Body of pancreas (tissue), 4 donors: Measurements from ENCODE around the gene MICAL2. TPM values are rescaled to one million over a fixed set of nuclear protein-coding genes. Genes with fewer than 3 reads are reported as not detected.

Experiments used
- ATAC-seq: fragments of 150-250 bp; one replicate; pipeline ENCODE4 v1.9.1; 2016
- DNase-seq, 4 donors: peaks; one replicate each; pipeline ENCODE4 v3.0.0-alpha.2; 2019
- H3K27ac ChIP-seq, 4 donors: fragments of 200-600 bp; sonication (generic); 1 replicate in 3 of 4; 2 replicates in 1 of 4; pipeline versions ENCODE4 v1.5.1 to v1.6.1; 2016 to 2019; ENCODE audit warnings: mild to moderate bottlenecking in 1 of 4, mixed read lengths in 1 of 4, moderate library complexity in 1 of 4
- H3K27me3 ChIP-seq, 2 donors: fragments of 200-600 bp; sonication (generic); one replicate each; pipeline ENCODE4 v1.6.0; 2016; ENCODE audit warnings: mild to moderate bottlenecking in 1 of 2
- H3K36me3 ChIP-seq, 2 donors: fragments of 200-600 bp; sonication (generic); replicated peaks in 1 of 2; 2 replicates each; pipeline ENCODE4 v1.5.1; 2016; ENCODE audit warnings: low read depth in 2 of 2; ENCODE audit not compliant: insufficient read depth in 1 of 2
- H3K4me1 ChIP-seq: fragments of 200-600 bp; sonication (generic); one replicate; pipeline ENCODE4 v1.6.0; 2016
- H3K4me3 ChIP-seq, 2 donors: fragments of 200-600 bp; sonication (generic); 1 replicate in 1 of 2; 2 replicates in 1 of 2; pipeline ENCODE4 v1.5.1; 2016 to 2019
- H3K9me3 ChIP-seq, 3 donors: fragments of 200-600 bp; sonication (generic); 1 replicate in 2 of 3; 2 replicates in 1 of 3; pipeline ENCODE4 v1.5.1; 2016
- CTCF ChIP-seq, 7 experiments: fragments of 450-650 bp in 4 of 7; fragments of 200-600 bp in 3 of 7; sonication (generic) in 3 of 7; IDR thresholded peaks; one replicate each; pipeline ENCODE4 v1.5.1; 2016 to 2019; ENCODE audit warnings: antibody characterized with exemption in 7 of 7
- POLR2A ChIP-seq, 3 donors: fragments of 450-650 bp; IDR thresholded peaks; one replicate each; pipeline ENCODE4 v1.6.1; 2016; ENCODE audit warnings: antibody characterized with exemption in 3 of 3, mild to moderate bottlenecking in 2 of 3
- WGBS, 2 donors: methylation state at CpG; one replicate each; pipeline ENCODE4 v1.1.5; 2017; 5-methylcytosine and 5-hydroxymethylcytosine counted together
- intact Hi-C: fragments of 100-400 bp; cut with DNase I; formaldehyde crosslinking; loops from one replicate; pipeline ENCODE4 v1.15.1; 2023
- total RNA-seq, 2 donors: library from RNA; depleted of rRNA; stranded (reverse); fragments of >200 nt; gene quantifications; one replicate each; pipeline ENCODE4 v1.1.0, GENCODE V29; 2016

Gene MICAL2
- total RNA-seq, 2 donors from 2014 or later = 16.6 to 24.4 TPM

DNA sequence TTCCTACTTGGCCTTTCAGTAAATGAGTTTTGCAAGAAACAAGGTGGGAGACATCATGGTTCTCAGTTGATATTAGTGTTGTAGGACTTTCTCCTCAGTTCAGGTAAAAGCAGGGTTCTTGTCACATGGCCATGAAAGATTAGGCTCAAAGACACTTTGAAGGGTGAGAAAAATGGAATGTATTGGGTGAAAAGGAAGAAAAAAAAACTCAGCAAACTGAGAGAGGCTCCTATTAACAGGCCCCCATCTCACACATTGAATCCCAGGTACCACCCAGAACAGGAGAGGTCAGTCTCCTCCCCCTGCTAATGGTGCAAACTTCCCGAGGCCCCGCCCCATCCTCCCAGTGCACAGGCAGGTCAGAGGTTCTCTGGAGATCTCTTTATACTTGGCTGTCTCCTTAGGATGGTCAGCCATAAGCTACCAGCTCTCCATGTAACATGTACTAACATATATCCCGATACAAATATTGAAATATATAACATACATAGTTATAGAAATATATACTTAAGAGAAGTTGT, 62.2 kb downstream of the MICAL2 start:
- Histone ChIP-seq H3K36me3 (no peaks in the 10 kb centered on the region), H3K4me3 (no peak overlapping the region), H3K27me3 (no peaks in the 10 kb centered on the region), H3K4me1 (no peaks in the 10 kb centered on the region), H3K27ac (no peak overlapping the region), H3K9me3 (no peaks in the 10 kb centered on the region)
- 81 to 87% methylated on average over 3 of the region's 3 CpGs for WGBS, 2 donors
- DNase-seq (no peak), ATAC-seq (no peak)
- intact Hi-C loops = no loop called here
- no peak for TF ChIP-seq POLR2A (IDR thresholded peaks at IDR 0.05)
- no peak for TF ChIP-seq CTCF (IDR thresholded peaks at IDR 0.05)

DNA sequence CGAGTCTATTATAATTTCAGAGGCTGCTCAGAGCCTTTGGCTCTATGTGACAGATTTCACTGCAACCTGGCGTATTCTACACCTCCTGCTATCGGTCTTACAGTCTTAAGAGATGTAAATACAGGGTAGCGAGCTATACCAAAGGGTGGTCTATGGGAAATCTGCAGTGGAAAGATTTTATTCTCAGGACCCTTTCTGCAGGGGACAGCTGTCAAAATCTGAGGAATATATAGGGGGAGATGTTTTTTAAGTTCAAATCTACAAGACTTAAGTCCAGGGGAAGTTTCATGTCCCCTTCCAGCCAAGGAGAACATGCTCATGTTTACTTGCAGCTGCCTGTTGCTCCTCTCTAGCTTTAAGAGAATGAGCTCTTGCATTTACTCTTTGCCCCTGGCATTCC, 62.7 kb downstream of the MICAL2 start:
- Histone ChIP-seq H3K4me1 (no peaks in the 10 kb centered on the region), H3K27me3 (no peaks in the 10 kb centered on the region), H3K4me3 (no peak overlapping the region), H3K9me3 (no peaks in the 10 kb centered on the region), H3K27ac (no peak overlapping the region), H3K36me3 (no peaks in the 10 kb centered on the region)
- TF ChIP-seq POLR2A (IDR thresholded peaks at IDR 0.05) = no peak
- no peak for TF ChIP-seq CTCF (IDR thresholded peaks at IDR 0.05)
- WGBS, 2 donors = 91 to 92% methylated on average over 4 of the region's 4 CpGs
- ATAC-seq (no peak), DNase-seq (no peak)
- intact Hi-C loops = no loop called here

- H3K4me1 ChIP-seq = peaks cover 6% of the 10 kb centered on the region
- H3K27ac ChIP-seq = no peak overlapping the region
- no peaks in the 10 kb centered on the region for H3K9me3 ChIP-seq
- no peak for ATAC-seq
- DNase-seq = no peak
- no peaks in the 10 kb centered on the region for H3K36me3 ChIP-seq
- TF ChIP-seq POLR2A (IDR thresholded peaks at IDR 0.05) = no peak
- TF ChIP-seq CTCF (IDR thresholded peaks at IDR 0.05) = no peak
- H3K27me3 ChIP-seq = no peaks in the 10 kb centered on the region
- WGBS, 2 donors = 41 to 58% methylated on average over 1 of the region's 1 CpG
- H3K4me3 ChIP-seq = no peak overlapping the region
- intact Hi-C loops = no loop called here
These were observed 63.7 kb downstream of the MICAL2 start for GRCh38 chr11:12174128-12174476.

GRCh38 chr11:12174477-12175143, 64.2 kb downstream of the MICAL2 start:
- no peaks in the 10 kb centered on the region for H3K36me3 ChIP-seq
- H3K4me1 ChIP-seq = peaks cover 11% of the 10 kb centered on the region
- H3K9me3 ChIP-seq = no peaks in the 10 kb centered on the region
- no peak overlapping the region for H3K27ac ChIP-seq
- TF ChIP-seq CTCF (IDR thresholded peaks at IDR 0.05) (no peak), POLR2A (IDR thresholded peaks at IDR 0.05) (no peak)
- ATAC-seq = no peak
- intact Hi-C loops = no loop called here
- H3K27me3 ChIP-seq = no peaks in the 10 kb centered on the region
- no peak for DNase-seq
- no peak overlapping the region for H3K4me3 ChIP-seq
- WGBS, 2 donors = 88 to 91% methylated on average over 3 of the region's 3 CpGs

GRCh38 chr11:12175694-12176241, 65.4 kb downstream of the MICAL2 start:
- no peaks in the 10 kb centered on the region for H3K36me3 ChIP-seq
- H3K27me3 ChIP-seq = no peaks in the 10 kb centered on the region
- intact Hi-C loops = no loop called here
- peaks cover 15% of the 10 kb centered on the region for H3K4me1 ChIP-seq
- H3K4me3 ChIP-seq = no peak overlapping the region
- DNase-seq (no peak), ATAC-seq (no peak)
- H3K9me3 ChIP-seq = no peaks in the 10 kb centered on the region
- H3K27ac ChIP-seq = no peak overlapping the region
- TF ChIP-seq POLR2A (IDR thresholded peaks at IDR 0.05) (no peak), CTCF (IDR thresholded peaks at IDR 0.05) (no peak)
- 36 to 55% methylated on average over 4 of the region's 4 CpGs for WGBS, 2 donors
